ENCODE measurements around the gene ZDHHC5.
"Not testable (repeated sequence)": the region's sequence is repeated elsewhere in the genome, so short reads cannot be mapped to it uniquely, and the experiment has no call there.

DNA sequence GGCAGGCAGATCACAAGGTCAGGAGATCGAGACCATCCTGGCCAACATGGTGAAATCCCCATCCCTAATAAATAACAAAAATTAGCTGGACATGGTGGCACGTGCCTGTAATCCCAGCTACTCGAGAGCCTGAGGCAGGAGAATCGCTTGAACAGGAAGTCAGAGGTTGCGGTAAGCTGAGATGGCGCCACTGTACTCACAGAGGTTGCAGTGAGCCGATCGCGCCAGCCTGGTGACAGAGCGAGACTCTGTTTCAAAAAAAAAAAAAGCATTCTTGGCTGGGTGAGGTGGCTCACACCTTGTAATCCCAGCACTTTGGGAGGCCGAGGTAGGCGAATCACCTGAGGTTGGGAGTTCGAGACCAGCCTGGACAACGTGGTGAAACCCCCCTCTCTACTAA, 15.7 kb upstream of the ZDHHC5 start:
- TF ChIP-seq, protein P1, sequence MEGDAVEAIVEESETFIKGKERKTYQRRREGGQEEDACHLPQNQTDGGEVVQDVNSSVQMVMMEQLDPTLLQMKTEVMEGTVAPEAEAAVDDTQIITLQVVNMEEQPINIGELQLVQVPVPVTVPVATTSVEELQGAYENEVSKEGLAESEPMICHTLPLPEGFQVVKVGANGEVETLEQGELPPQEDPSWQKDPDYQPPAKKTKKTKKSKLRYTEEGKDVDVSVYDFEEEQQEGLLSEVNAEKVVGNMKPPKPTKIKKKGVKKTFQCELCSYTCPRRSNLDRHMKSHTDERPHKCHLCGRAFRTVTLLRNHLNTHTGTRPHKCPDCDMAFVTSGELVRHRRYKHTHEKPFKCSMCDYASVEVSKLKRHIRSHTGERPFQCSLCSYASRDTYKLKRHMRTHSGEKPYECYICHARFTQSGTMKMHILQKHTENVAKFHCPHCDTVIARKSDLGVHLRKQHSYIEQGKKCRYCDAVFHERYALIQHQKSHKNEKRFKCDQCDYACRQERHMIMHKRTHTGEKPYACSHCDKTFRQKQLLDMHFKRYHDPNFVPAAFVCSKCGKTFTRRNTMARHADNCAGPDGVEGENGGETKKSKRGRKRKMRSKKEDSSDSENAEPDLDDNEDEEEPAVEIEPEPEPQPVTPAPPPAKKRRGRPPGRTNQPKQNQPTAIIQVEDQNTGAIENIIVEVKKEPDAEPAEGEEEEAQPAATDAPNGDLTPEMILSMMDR (IDR thresholded peaks at IDR 0.05) = not testable (repeated sequence)
- TF ChIP-seq ZFX (IDR thresholded peaks at IDR 0.05; ENCODE audit: borderline replicate concordance) = not testable (repeated sequence)
